Measurements from ENCODE around the gene ZNF524. TPM values are rescaled to one million over a fixed set of nuclear protein-coding genes. Genes with fewer than 3 reads are reported as not detected.

Gene ZNF524
- total and polyA plus RNA-seq, 12 donors = 0.93 to 83.7 (median 28.3) TPM

DNA sequence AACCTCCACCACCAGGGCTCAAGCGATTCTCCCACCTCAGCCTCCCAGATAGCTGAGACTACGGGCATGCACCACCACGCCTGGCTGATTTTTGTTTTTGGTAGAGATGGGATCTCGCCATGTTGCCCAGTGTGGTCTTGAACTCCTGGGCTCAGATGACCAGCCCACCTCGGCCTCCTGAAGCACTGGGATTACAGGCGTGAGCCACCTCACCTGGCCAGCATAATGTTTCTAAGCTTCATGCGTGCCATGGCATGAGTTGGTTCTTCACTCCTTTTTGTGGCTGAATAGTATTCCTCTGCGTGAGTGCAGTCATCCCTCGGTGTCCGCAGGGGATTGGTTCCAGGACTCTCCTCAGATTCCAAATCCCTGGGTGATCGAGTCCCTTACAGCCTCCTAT is 15.2 kb upstream of the ZNF524 start:
- no peak overlapping the region for H3K27ac ChIP-seq
- H3K4me1 ChIP-seq (replicated peaks in 1 of 2) = peaks cover 26 to 33% of the 10 kb centered on the region in 2 donors
- intact Hi-C loops (cut with DNase I) = no loop called here
- no peaks in the 10 kb centered on the region for H3K27me3 ChIP-seq
- no peaks in the 10 kb centered on the region for H3K9me3 ChIP-seq (replicated peaks in 1 of 3)
- DNase-seq = no peak
- no peaks in the 10 kb centered on the region for H3K36me3 ChIP-seq (replicated peaks in 1 of 2)
- TF ChIP-seq, protein P1, sequence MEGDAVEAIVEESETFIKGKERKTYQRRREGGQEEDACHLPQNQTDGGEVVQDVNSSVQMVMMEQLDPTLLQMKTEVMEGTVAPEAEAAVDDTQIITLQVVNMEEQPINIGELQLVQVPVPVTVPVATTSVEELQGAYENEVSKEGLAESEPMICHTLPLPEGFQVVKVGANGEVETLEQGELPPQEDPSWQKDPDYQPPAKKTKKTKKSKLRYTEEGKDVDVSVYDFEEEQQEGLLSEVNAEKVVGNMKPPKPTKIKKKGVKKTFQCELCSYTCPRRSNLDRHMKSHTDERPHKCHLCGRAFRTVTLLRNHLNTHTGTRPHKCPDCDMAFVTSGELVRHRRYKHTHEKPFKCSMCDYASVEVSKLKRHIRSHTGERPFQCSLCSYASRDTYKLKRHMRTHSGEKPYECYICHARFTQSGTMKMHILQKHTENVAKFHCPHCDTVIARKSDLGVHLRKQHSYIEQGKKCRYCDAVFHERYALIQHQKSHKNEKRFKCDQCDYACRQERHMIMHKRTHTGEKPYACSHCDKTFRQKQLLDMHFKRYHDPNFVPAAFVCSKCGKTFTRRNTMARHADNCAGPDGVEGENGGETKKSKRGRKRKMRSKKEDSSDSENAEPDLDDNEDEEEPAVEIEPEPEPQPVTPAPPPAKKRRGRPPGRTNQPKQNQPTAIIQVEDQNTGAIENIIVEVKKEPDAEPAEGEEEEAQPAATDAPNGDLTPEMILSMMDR (IDR thresholded peaks at IDR 0.05) = no peak
- no peak for TF ChIP-seq POLR2A (IDR thresholded peaks at IDR 0.05)
- H3K4me3 ChIP-seq = no peak overlapping the region
- 78 to 95% (median 94%) methylated on average over 10 to 11 of the region's 11 CpGs for WGBS, 4 donors

DNA sequence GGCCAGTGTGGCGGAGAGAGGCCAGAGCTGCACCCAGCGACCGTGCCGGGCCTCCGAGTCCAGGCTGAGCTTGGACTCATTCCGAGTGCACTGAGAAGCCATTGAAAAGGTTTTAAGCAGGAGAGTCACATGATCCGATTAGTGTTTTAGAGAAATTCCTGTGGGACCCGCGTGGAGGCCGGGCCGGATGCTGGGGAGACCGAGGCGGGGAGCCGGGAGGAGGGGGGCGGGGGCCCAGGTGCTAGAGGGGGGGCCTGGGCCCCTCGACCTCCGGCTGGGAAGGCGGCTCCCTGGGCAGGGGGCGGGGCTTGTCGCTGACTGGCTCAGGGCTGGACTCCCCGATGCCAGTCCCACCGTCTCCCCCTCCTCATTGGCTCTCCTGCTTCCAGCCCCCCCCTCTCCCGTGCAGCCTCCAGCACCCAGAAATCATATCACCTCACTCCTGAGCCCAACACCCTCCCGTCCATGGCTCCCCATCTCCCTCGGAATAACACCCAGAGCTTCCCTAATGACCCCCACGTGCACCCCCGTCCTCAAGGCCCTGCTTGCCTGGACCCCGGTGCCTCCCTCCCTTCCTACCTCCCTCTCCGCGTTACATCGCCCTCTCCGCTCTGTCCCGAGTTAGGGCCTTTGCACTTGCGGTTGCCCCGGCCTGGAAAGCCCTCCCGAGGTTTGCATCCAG is 14.3 kb upstream of the ZNF524 start:
- Histone ChIP-seq H3K4me3 (peak overlapping the region in 2 of 4 donors; percentile 26 to 55), H3K36me3 (replicated peaks in 1 of 2) (no peaks in the 10 kb centered on the region), H3K27me3 (no peaks in the 10 kb centered on the region), H3K9me3 (replicated peaks in 1 of 3) (no peaks in the 10 kb centered on the region), H3K27ac (peak overlapping the region in 4 of 5 donors; percentile 13 to 77 (median 66)), H3K4me1 (replicated peaks in 1 of 2) (peaks cover 26 to 32% of the 10 kb centered on the region in 2 donors)
- intact Hi-C loops (cut with DNase I) = no loop called here
- 2 to 12% (median 5%) methylated on average over 24 to 36 of the region's 36 CpGs for WGBS, 4 donors
- DNase-seq = peak; percentile 76 to 89 (median 83)
- TF ChIP-seq POLR2A (IDR thresholded peaks at IDR 0.05) = no peak
- TF ChIP-seq, protein P1 (IDR thresholded peaks at IDR 0.05) = no peak

DNA sequence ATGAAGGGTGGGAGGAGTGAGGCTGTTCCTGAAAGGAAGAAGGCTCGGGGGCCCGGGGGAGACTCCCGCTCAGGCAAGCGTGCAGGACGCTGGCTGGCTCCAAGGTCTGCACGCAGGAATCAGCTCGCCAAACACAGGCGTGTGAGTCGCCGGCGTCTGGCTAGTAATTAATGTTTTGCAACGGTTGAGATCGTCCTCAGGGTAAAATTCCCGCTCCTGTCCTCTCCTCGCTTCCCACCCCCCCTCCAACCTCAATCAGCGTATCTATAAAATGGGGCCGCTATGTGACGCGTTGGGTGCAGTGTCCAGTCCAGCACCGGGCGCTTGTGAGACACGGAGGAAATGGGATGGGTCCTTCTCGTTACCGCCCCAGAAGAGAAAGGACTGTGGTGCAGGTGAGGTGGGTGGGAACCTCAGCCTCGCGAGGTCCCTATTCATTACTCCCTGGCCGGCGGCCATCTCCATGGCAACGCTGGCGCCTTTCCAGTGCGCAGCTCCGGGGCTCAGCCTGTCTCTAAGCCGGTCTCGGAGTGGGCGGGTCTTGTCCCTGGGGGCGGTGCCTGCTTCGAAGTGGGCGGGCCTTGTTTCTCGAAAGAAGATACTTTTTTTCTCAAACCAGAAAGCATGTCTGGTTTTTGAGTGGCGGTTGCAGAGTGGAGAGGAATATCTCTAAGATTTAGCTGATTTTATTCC is 13.0 kb upstream of the ZNF524 start:
- peak overlapping the region in 2 of 4 donors; percentile 1 to 41 for H3K4me3 ChIP-seq
- peak overlapping the region in 1 of 5 donors; percentile 11 for H3K27ac ChIP-seq
- no peaks in the 10 kb centered on the region for H3K9me3 ChIP-seq (replicated peaks in 1 of 3)
- no peaks in the 10 kb centered on the region for H3K27me3 ChIP-seq
- H3K4me1 ChIP-seq (replicated peaks in 1 of 2) = peaks cover 14 to 25% of the 10 kb centered on the region in 2 donors
- H3K36me3 ChIP-seq (replicated peaks in 1 of 2) = peaks cover 0 to 1% of the 10 kb centered on the region in 2 donors
- intact Hi-C loops (cut with DNase I) = no loop called here
- 0 to 2% (median 1%) methylated on average over 35 to 40 of the region's 40 CpGs for WGBS, 4 donors
- peak; percentile 95 to 99 (median 97) for DNase-seq
- TF ChIP-seq, protein P1 (IDR thresholded peaks at IDR 0.05) = no peak
- no peak for TF ChIP-seq POLR2A (IDR thresholded peaks at IDR 0.05)

DNA sequence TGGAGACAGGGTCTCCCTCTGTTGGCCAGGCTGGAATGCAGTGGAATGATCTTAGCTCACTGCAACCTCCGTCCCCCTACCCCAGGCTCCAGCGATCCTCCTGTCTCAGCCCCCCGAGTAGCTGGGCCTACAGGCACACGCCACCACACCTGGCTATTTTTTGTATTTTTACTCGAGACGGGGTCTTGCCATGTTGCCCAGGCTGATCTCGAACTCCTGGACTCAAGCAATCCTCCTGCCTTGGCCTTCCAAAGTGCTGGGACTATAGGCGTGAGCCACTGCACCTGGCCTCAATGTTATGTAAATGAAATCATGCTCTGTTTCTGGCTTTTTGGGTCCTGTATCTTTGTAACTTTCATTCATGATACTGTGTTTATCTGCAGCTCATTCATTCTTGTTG is 11.3 kb upstream of the ZNF524 start:
- H3K9me3 ChIP-seq (replicated peaks in 1 of 3) = no peaks in the 10 kb centered on the region
- no peak for TF ChIP-seq POLR2A (IDR thresholded peaks at IDR 0.05)
- TF ChIP-seq, protein P1 (IDR thresholded peaks at IDR 0.05) = no peak
- H3K27ac ChIP-seq = no peak overlapping the region
- H3K4me1 ChIP-seq (replicated peaks in 1 of 2) = peaks cover 14 to 25% of the 10 kb centered on the region in 2 donors
- DNase-seq = no peak
- no peaks in the 10 kb centered on the region for H3K27me3 ChIP-seq
- 86 to 89% (median 87%) methylated on average over 8 of the region's 8 CpGs for WGBS, 4 donors
- H3K36me3 ChIP-seq (replicated peaks in 1 of 2) = peaks cover 0 to 8% of the 10 kb centered on the region in 2 donors
- no peak overlapping the region for H3K4me3 ChIP-seq
- intact Hi-C loops (cut with DNase I) = no loop called here
